HG02759 (cell line): ENCODE data around the gene PDE11A.
"Not testable (repeated sequence)": the region's sequence is repeated elsewhere in the genome, so short reads cannot be mapped to it uniquely, and the experiment has no call there.

Experiments
- ATAC-seq: cut with Tn5 transposase; IDR thresholded peaks from one replicate; pipeline ENCODE4 v1.9.1; 2021; ENCODE audit warnings: mild to moderate bottlenecking, moderate library complexity; ENCODE audit not compliant: unreplicated experiment

PDE11A gene

DNA sequence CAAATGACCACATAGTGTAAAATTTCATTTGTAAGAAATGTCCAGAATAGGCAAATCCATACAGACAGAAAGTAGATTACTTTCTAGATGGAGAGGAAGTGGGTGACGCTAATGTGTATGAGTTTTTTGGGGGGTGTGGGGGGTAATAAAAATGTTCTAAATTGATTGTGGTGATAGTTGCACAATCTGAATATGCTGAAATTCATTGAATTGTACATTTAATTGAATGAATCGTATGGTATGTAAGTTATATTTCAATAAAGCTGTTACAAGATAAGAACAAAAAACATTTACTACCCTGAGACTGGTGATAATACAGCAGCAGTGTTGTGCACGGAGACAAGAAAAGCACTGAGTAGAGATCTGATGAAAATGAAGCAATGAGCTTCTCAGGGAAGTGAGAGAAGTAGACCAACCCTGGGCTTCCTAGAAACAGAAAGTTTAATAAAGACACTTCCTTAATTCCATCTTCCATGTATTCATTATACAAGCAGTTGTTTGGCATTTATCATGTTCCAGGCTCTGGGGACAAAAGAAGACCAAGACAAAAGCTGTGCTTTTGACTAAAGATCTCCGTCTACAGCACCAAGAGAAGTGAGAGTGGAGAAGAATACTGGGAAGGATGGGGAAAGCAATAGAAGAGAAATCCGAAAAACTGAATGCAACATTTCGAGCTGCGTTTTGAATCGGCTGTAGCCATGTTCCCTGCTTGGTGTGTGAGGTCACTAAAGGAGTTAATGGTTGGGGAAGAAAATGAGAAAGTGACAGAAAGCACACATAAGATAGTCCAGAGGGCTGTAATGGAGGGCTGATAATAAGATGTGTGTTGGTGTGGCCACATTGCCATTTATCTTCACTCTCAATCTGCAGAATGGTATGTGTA, 1.8 kb upstream of the PDE11A start:
- no peak for ATAC-seq

- no peak for ATAC-seq
These were observed 586 bp downstream of the PDE11A start for GRCh38 chr2:178072000-178072382.

GRCh38 chr2:178070824-178071223, 1.8 kb downstream of the PDE11A start:
- no peak for ATAC-seq

- ATAC-seq: no peak
These were observed 3.0 kb downstream of the PDE11A start for GRCh38 chr2:178069551-178069950.

GRCh38 chr2:178068823-178069454, 3.6 kb downstream of the PDE11A start:
- no peak for ATAC-seq

- ATAC-seq: no peak
These were observed 5.5 kb downstream of the PDE11A start for GRCh38 chr2:178066890-178067669.

GRCh38 chr2:178066324-178066723, 6.3 kb downstream of the PDE11A start:
- no peak for ATAC-seq

DNA sequence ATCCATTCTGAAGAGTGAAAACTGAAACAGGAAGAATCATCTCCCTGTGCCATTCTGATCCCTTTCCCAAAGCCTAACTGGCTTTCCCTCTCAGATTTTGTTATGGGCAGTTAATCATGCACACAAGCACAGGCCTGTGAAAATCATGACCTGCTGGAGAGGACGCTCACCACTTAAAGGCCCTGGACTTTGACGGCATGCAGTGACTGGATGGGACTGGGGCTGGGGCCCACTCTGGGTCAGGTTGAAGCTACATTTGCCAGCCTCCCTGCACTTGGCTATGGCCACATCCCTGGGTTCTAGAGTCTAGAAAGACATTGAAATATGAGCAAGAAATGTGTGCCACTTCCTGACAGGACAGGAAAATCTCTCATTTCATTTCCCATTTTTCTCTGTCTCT, 12.9 kb downstream of the PDE11A start:
- no peak for ATAC-seq

GRCh38 chr2:178059111-178059510, 13.5 kb downstream of the PDE11A start:
- ATAC-seq: no peak

- no peak for ATAC-seq
These were observed 15.3 kb downstream of the PDE11A start for GRCh38 chr2:178057179-178057680.

GRCh38 chr2:178056345-178056744, 16.2 kb downstream of the PDE11A start:
- no peak for ATAC-seq

DNA sequence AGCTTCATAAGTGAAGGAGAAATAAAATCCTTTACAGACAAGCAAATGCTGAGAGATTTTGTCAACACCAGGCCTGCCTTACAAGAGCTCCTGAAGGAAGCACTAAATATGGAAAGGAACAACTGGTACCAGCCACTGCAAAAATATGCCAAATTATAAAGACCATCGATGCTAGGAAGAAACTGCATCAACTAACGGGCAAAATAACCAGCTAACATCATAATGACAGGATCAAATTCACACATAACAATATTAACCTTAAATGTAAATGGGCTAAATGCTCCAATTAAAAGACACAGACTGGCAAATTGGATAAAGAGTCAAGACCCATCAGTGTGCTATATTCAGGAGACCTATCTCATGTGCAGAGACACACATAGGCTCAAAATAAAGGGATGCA, 21.3 kb downstream of the PDE11A start:
- not testable (repeated sequence) for ATAC-seq

GRCh38 chr2:178047391-178047790, 25.2 kb downstream of the PDE11A start:
- no peak for ATAC-seq

GRCh38 chr2:178044836-178045235, 27.7 kb downstream of the PDE11A start:
- ATAC-seq: no peak

GRCh38 chr2:178043266-178043665, 29.3 kb downstream of the PDE11A start:
- ATAC-seq: no peak

GRCh38 chr2:178033583-178033982, 39.0 kb downstream of the PDE11A start:
- ATAC-seq: not testable (repeated sequence)

- no peak for ATAC-seq
These were observed 43.2 kb downstream of the PDE11A start for GRCh38 chr2:178029342-178029741.

GRCh38 chr2:178025551-178026185, 46.9 kb downstream of the PDE11A start:
- no peak for ATAC-seq

GRCh38 chr2:178018141-178018540, 54.4 kb downstream of the PDE11A start:
- ATAC-seq: no peak

DNA sequence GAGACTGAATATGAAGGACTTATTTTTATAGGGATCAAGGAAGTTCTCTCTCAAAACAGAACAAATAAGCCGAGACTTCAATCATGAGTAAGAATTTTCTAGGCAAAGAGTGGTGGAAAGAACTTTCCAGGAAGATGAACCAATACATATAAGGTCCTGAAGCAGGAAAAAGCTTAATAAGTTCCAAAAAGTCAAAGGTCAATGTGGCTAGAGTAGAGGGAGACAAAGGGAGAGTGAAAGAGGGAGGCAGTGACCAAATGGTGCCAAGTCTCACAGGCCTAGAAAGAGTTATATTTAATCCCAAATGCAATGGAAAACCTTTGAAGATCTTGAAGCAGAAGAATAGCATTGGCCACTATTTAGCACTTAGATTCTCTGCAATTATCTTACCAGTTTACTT, 56.0 kb downstream of the PDE11A start:
- no peak for ATAC-seq

GRCh38 chr2:178012639-178013038, 59.9 kb downstream of the PDE11A start:
- ATAC-seq: no peak
